IMR-90 (cell line): ENCODE measurements around the gene TMPRSS13. TPM values are rescaled to one million over a fixed set of nuclear protein-coding genes. Genes with fewer than 3 reads are reported as not detected.

Experiments
- ATAC-seq: fragments of 200-7000 bp; cut with Tn5 transposase; 2 replicates; pipeline ENCODE4 v1.9.1; 2020; ENCODE audit warnings: low read depth, mild to moderate bottlenecking, moderate library complexity
- BruUV-seq: library from RNA; stranded (reverse); fragments of 400-500 nt; replicated peaks from 2 replicates; lab custom pipeline; 2021; lab: Mats Ljungman, UMichigan
- CTCF ChIA-PET: fragments of 300-600 bp; formaldehyde crosslinking; extraction: SDS; loops from one replicate; lab custom pipeline; 2021; ENCODE audit warnings: antibody characterized with exemption; lab: Yijun Ruan, JAX
- POLR2A ChIA-PET: fragments of 300-600 bp; sonication (Branson Sonifier 250); formaldehyde crosslinking; loops from one replicate; lab custom pipeline; 2022; ENCODE audit warnings: antibody characterized with exemption; ENCODE audit not compliant: unreplicated experiment; lab: Charles Lee
- DNase-seq: peaks from one replicate; pipeline ENCODE4 v3.0.0; 2013
- H2AFZ ChIP-seq: replicated peaks from 2 replicates; pipeline ENCODE3; 2013; ENCODE audit warnings: low read length, mild to moderate bottlenecking; ENCODE audit not compliant: poor library complexity
- H2AK5ac ChIP-seq: 2 replicates; pipeline ENCODE4 v1.6.1; 2013; ENCODE audit warnings: low read depth, low read length, inconsistent platforms
- H2AK9ac ChIP-seq: replicated peaks from 2 replicates; pipeline ENCODE3; 2013; ENCODE audit warnings: mild to moderate bottlenecking, low read depth, low read length, moderate library complexity; ENCODE audit not compliant: poor library complexity
- H2BK120ac ChIP-seq: 2 replicates; pipeline ENCODE4 v1.6.1; 2013; ENCODE audit warnings: low read depth, low read length, inconsistent platforms
- H2BK15ac ChIP-seq: 3 replicates; pipeline ENCODE4 v1.6.1; 2013; ENCODE audit warnings: low read depth, low read length, inconsistent platforms
- H2BK20ac ChIP-seq: 2 replicates; pipeline ENCODE4 v1.6.1; 2013; ENCODE audit warnings: low read depth, mild to moderate bottlenecking, inconsistent platforms, low read length, moderate library complexity
- H2BK5ac ChIP-seq: 2 replicates; pipeline ENCODE4 v1.6.1; 2013; ENCODE audit warnings: mild to moderate bottlenecking, low read depth, low read length, inconsistent platforms; ENCODE audit not compliant: poor library complexity, severe bottlenecking
- H3K14ac ChIP-seq: replicated peaks from 2 replicates; pipeline ENCODE4 v1.6.1; 2013; ENCODE audit warnings: low read depth, low read length, inconsistent platforms
- H3K18ac ChIP-seq: 2 replicates; pipeline ENCODE4 v1.6.1; 2013; ENCODE audit warnings: low read depth, low read length, control low read depth
- H3K23ac ChIP-seq: 2 replicates; pipeline ENCODE4 v1.6.1; 2013; ENCODE audit warnings: low read depth, low read length, inconsistent platforms
- H3K27ac ChIP-seq: 2 replicates; pipeline ENCODE4 v1.5.1; 2013; ENCODE audit warnings: mild to moderate bottlenecking, control low read depth, low read length; ENCODE audit not compliant: insufficient read depth
- H3K27me3 ChIP-seq: 2 replicates; pipeline ENCODE4 v1.6.1; 2013; ENCODE audit warnings: low read length; ENCODE audit not compliant: control insufficient read depth, insufficient read depth
- H3K36me3 ChIP-seq: 2 replicates; pipeline ENCODE4 v1.6.1; 2013; ENCODE audit warnings: low read length, mixed read lengths; ENCODE audit not compliant: control insufficient read depth, insufficient read depth
- H3K4ac ChIP-seq: 2 replicates; pipeline ENCODE4 v1.6.1; 2013; ENCODE audit warnings: low read depth, low read length, inconsistent platforms
- H3K4me1 ChIP-seq: 2 replicates; pipeline ENCODE4 v1.6.1; 2013; ENCODE audit warnings: low read length, mixed read lengths; ENCODE audit not compliant: control insufficient read depth, insufficient read depth
- H3K4me2 ChIP-seq: 2 replicates; pipeline ENCODE4 v1.6.1; 2013; ENCODE audit warnings: low read depth, mild to moderate bottlenecking, control low read depth, low read length, moderate library complexity
- H3K4me3 ChIP-seq: 2 replicates; pipeline ENCODE4 v1.5.1; 2013; ENCODE audit warnings: low read depth, mild to moderate bottlenecking, control low read depth, low read length, moderate library complexity; ENCODE audit not compliant: insufficient read depth
- H3K56ac ChIP-seq: 2 replicates; pipeline ENCODE4 v1.6.1; 2013; ENCODE audit warnings: low read length, inconsistent platforms; ENCODE audit not compliant: insufficient read depth; ENCODE audit errors: extremely low read depth
- H3K79me1 ChIP-seq, 2 experiments: 2 replicates each; pipeline ENCODE4 v1.6.1; 2013; ENCODE audit warnings: low read length in 2 of 2, inconsistent platforms in 1 of 2, low read depth in 1 of 2
- H3K9ac ChIP-seq: 2 replicates; pipeline ENCODE4 v1.6.1; 2013; ENCODE audit warnings: low read depth, low read length, control low read depth
- H3K9me1 ChIP-seq: 2 replicates; pipeline ENCODE4 v1.6.1; 2013; ENCODE audit warnings: low read length, inconsistent platforms; ENCODE audit not compliant: insufficient read depth
- H3K9me3 ChIP-seq: 2 replicates; pipeline ENCODE4 v1.6.1; 2013; ENCODE audit warnings: low read length; ENCODE audit not compliant: control insufficient read depth, insufficient read depth
- H4K20me1 ChIP-seq: 2 replicates; pipeline ENCODE4 v1.6.1; 2013; ENCODE audit warnings: low read length, inconsistent platforms; ENCODE audit not compliant: insufficient read depth
- H4K5ac ChIP-seq: 2 replicates; pipeline ENCODE4 v1.6.1; 2013; ENCODE audit warnings: mild to moderate bottlenecking, low read depth, low read length, control low read depth
- H4K8ac ChIP-seq, 2 experiments: 2 replicates each; pipeline ENCODE4 v1.6.1; 2013; ENCODE audit warnings: low read depth in 2 of 2, low read length in 2 of 2, control low read depth in 1 of 2, inconsistent platforms in 1 of 2
- H4K91ac ChIP-seq: 2 replicates; pipeline ENCODE4 v1.6.1; 2013; ENCODE audit warnings: low read depth, low read length, inconsistent platforms; ENCODE audit not compliant: insufficient read depth
- BHLHE40 ChIP-seq: fragments of 150-350 bp; IDR thresholded peaks from 2 replicates; pipeline ENCODE4 v1.6.1; 2016; ENCODE audit warnings: mild to moderate bottlenecking, low read depth, low read length
- CEBPB ChIP-seq: IDR thresholded peaks from 2 replicates; pipeline ENCODE4 v1.6.1; 2012; ENCODE audit warnings: low read depth, low read length, improper control_type of control experiment
- CHD1 ChIP-seq: IDR thresholded peaks from 2 replicates; pipeline ENCODE4 v1.6.1; 2012; ENCODE audit warnings: low read depth, low read length, improper control_type of control experiment
- FOS ChIP-seq: fragments of 150-350 bp; IDR thresholded peaks from 2 replicates; pipeline ENCODE4 v1.6.1; 2016; ENCODE audit warnings: low read depth, low read length
- MAFK ChIP-seq: IDR thresholded peaks from 2 replicates; pipeline ENCODE4 v1.6.1; 2012; ENCODE audit warnings: low read depth, low read length, improper control_type of control experiment
- MAZ ChIP-seq: IDR thresholded peaks from 2 replicates; pipeline ENCODE4 v1.6.1; 2012; ENCODE audit warnings: low read depth, mild to moderate bottlenecking, low read length, improper control_type of control experiment, moderate library complexity, borderline replicate concordance
- MXI1 ChIP-seq: IDR thresholded peaks from 2 replicates; pipeline ENCODE4 v1.6.1; 2012; ENCODE audit warnings: low read depth, mild to moderate bottlenecking, low read length, moderate library complexity, borderline replicate concordance
- NFE2L2 ChIP-seq: fragments of 150-350 bp; IDR thresholded peaks from 2 replicates; pipeline ENCODE4 v1.6.1; 2016; ENCODE audit warnings: low read depth, mild to moderate bottlenecking, low read length
- POLR2A ChIP-seq: IDR thresholded peaks from 2 replicates; pipeline ENCODE4 v1.6.1; 2012; ENCODE audit warnings: mild to moderate bottlenecking, low read depth, low read length
- RAD21 ChIP-seq: IDR thresholded peaks from 2 replicates; pipeline ENCODE4 v1.6.1; 2012; ENCODE audit warnings: low read length, improper control_type of control experiment
- RCOR1 ChIP-seq: IDR thresholded peaks from 2 replicates; pipeline ENCODE4 v1.6.1; 2012; ENCODE audit warnings: mild to moderate bottlenecking, low read length, improper control_type of control experiment; ENCODE audit not compliant: insufficient replicate concordance
- RFX5 ChIP-seq: IDR thresholded peaks from 2 replicates; pipeline ENCODE4 v1.8.0; 2012; ENCODE audit warnings: low read depth, mild to moderate bottlenecking, low read length, moderate library complexity
- SMC3 ChIP-seq: fragments of 150-350 bp; IDR thresholded peaks from 2 replicates; pipeline ENCODE4 v1.6.1; 2016; ENCODE audit warnings: low read depth, mild to moderate bottlenecking, antibody characterized with exemption, low read length, moderate library complexity
- WGBS, 2 experiments: methylation state at CpG; one replicate each; pipeline versions ENCODE4 v1.1.5 to v1.1.7; 2013; ENCODE audit warnings: missing lambda C conversion rate in 2 of 2; ENCODE audit not compliant: insufficient read length in 1 of 2; ENCODE audit errors: extremely low coverage in 2 of 2; 5-methylcytosine and 5-hydroxymethylcytosine counted together
- dilution Hi-C: fragments of 300-500 bp; cut with HindIII; formaldehyde crosslinking; loops from one replicate; pipeline ENCODE4 v1.14.3; 2018; ENCODE audit warnings: low sequenced_read_pairs; ENCODE audit not compliant: unreplicated experiment
- in situ Hi-C: fragments of 300-500 bp; cut with MboI; formaldehyde crosslinking; loops from 3 replicates; pipeline ENCODE4 v1.14.3; 2019; ENCODE audit warnings: low sequenced_read_pairs, inconsistent platforms, mixed read lengths
- intact Hi-C: fragments of 100-400 bp; cut with micrococcal nuclease; formaldehyde crosslinking; loops from 2 replicates; pipeline ENCODE4 v1.10.0; 2022
- polyA plus RNA-seq, 3 experiments: library from polyadenylated mRNA; depleted of rRNA; stranded (reverse); fragments of >200 nt; gene quantifications; 2 replicates each; pipeline ENCODE4 v1.2.3, GENCODE V29; 2012; ENCODE audit warnings: low replicate concordance in 1 of 3
- total RNA-seq: library from RNA; depleted of rRNA; stranded (reverse); fragments of >200 nt; gene quantifications from 2 replicates; pipeline ENCODE4 v1.2.3, GENCODE V29; 2012
- TF ChIP-seq, protein P1 (sequence below): conservative IDR thresholded peaks from 2 replicates; pipeline ENCODE4 v1.5.1; 2012; ENCODE audit warnings: mild to moderate bottlenecking, low read depth, low read length, improper control_type of control experiment
- TF ChIP-seq, protein P2 (sequence below): fragments of 150-350 bp; IDR thresholded peaks from 2 replicates; pipeline ENCODE4 v1.6.1; 2016; ENCODE audit warnings: low read depth, mild to moderate bottlenecking, low read length, moderate library complexity, borderline replicate concordance
- TF ChIP-seq, protein P3 (sequence below): fragments of 150-350 bp; IDR thresholded peaks from 2 replicates; pipeline ENCODE4 v1.6.1; 2017; ENCODE audit warnings: mild to moderate bottlenecking, antibody characterized with exemption, low read length, low read depth

TMPRSS13 gene
- total and polyA plus RNA-seq, 2 of the 4 experiments (the other 2 are of a cell fraction): not detected

DNA sequence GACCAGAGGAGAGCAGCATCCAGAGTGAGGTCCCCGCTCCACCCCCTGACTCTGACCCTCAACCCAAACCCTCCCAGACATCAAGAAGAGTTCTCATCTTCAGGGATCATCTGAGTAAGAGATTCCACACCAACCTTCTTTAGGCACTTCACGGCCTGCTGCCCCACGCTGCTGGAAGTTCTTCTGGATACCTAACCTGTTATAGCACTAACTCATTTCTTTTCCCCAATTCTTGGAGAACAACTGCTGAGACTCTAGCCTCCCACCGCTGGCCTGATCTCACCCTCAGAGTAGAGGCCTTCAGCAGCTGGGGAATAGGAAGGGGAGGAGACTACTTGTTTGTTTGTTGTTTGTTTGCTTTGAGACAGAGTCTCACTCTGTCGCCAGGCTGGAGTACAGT is 7.3 kb downstream of the TMPRSS13 start:
- Histone ChIP-seq H3K9me1 (no peaks in the 10 kb centered on the region), H3K27me3 (peaks cover under 1% of the 10 kb centered on the region), H3K4me1 (no peaks in the 10 kb centered on the region), H2AK9ac (no peak overlapping the region), H4K91ac (no peak overlapping the region), H4K20me1 (no peaks in the 10 kb centered on the region), H3K9me3 (no peaks in the 10 kb centered on the region), H3K36me3 (no peaks in the 10 kb centered on the region), H3K27ac (no peak overlapping the region), H3K4me3 (no peak overlapping the region), H3K4ac (no peak overlapping the region), H2BK20ac (no peak overlapping the region), H3K56ac (no peak overlapping the region), H3K18ac (no peak overlapping the region), H2BK5ac (no peak overlapping the region), H2AK5ac (no peak overlapping the region), H3K79me1 (no peaks in the 10 kb centered on the region), H2AFZ (no peak overlapping the region), H3K14ac (no peak overlapping the region), H3K23ac (no peak overlapping the region), H2BK120ac (no peak overlapping the region), H4K5ac (no peak overlapping the region), H3K4me2 (no peak overlapping the region), H2BK15ac (no peak overlapping the region), H3K9ac (no peak overlapping the region), H4K8ac (no peak overlapping the region)
- ChIA-PET CTCF (no interaction called here), POLR2A (no interaction called here)
- TF ChIP-seq NFE2L2 (no peak), RAD21 (no peak), POLR2A (no peak), SMC3 (no peak), MXI1 (no peak), CEBPB (no peak), BHLHE40 (no peak), MAZ (no peak), RFX5 (no peak), FOS (no peak), MAFK (no peak), RCOR1 (no peak), CHD1 (no peak)
- TF ChIP-seq, protein P1, sequence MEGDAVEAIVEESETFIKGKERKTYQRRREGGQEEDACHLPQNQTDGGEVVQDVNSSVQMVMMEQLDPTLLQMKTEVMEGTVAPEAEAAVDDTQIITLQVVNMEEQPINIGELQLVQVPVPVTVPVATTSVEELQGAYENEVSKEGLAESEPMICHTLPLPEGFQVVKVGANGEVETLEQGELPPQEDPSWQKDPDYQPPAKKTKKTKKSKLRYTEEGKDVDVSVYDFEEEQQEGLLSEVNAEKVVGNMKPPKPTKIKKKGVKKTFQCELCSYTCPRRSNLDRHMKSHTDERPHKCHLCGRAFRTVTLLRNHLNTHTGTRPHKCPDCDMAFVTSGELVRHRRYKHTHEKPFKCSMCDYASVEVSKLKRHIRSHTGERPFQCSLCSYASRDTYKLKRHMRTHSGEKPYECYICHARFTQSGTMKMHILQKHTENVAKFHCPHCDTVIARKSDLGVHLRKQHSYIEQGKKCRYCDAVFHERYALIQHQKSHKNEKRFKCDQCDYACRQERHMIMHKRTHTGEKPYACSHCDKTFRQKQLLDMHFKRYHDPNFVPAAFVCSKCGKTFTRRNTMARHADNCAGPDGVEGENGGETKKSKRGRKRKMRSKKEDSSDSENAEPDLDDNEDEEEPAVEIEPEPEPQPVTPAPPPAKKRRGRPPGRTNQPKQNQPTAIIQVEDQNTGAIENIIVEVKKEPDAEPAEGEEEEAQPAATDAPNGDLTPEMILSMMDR: no peak
- TF ChIP-seq, protein P2, sequence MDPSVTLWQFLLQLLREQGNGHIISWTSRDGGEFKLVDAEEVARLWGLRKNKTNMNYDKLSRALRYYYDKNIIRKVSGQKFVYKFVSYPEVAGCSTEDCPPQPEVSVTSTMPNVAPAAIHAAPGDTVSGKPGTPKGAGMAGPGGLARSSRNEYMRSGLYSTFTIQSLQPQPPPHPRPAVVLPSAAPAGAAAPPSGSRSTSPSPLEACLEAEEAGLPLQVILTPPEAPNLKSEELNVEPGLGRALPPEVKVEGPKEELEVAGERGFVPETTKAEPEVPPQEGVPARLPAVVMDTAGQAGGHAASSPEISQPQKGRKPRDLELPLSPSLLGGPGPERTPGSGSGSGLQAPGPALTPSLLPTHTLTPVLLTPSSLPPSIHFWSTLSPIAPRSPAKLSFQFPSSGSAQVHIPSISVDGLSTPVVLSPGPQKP: no peak
- TF ChIP-seq, protein P3, sequence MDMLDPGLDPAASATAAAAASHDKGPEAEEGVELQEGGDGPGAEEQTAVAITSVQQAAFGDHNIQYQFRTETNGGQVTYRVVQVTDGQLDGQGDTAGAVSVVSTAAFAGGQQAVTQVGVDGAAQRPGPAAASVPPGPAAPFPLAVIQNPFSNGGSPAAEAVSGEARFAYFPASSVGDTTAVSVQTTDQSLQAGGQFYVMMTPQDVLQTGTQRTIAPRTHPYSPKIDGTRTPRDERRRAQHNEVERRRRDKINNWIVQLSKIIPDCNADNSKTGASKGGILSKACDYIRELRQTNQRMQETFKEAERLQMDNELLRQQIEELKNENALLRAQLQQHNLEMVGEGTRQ: no peak
- in situ Hi-C loops (no loop called here), dilution Hi-C loops (no loop called here), intact Hi-C loops (no loop called here)
- WGBS, 2 experiments: no CpG with 5 or more reads among the region's 5 CpGs
- DNase-seq (no peak), ATAC-seq (no peak)
- no TSS peak for BruUV-seq
